ENCODE data around the gene SLC39A10.
"Not testable (repeated sequence)": the region's sequence is repeated elsewhere in the genome, so short reads cannot be mapped to it uniquely, and the experiment has no call there.

- not testable (repeated sequence) for TF ChIP-seq ZNF75A (CRISPR knock-in tag; IDR thresholded peaks at IDR 0.05); TCF7 (IDR thresholded peaks at IDR 0.05; ENCODE audit: borderline replicate concordance); CTCF (IDR thresholded peaks at IDR 0.05 in 2 of 3, conservative IDR thresholded peaks at IDR 0.05 in 1 of 3; ENCODE audit: insufficient read depth in 2 of 3, low read depth in 1 of 3, low read length in 3 of 3)
Observed at GRCh38 chr2:195665153-195665552, 8.1 kb downstream of the SLC39A10 start.

Measured in K562 (cell line).